Activated gamma-delta T cell treated with Interleukin-2 at 50 U/mL for 16 hours (primary cell): ENCODE measurements around the gene PARD3B.

Experiments
- DNase-seq: peaks from one replicate; pipeline ENCODE4 v3.0.0-alpha.2; 2020

Gene PARD3B

GRCh38 chr2:204590063-204590462, 44.8 kb downstream of the PARD3B start:
- DNase-seq = no peak

- no peak for DNase-seq
These were observed 46.0 kb downstream of the PARD3B start for GRCh38 chr2:204591225-204591624.

GRCh38 chr2:204604061-204604460, 58.8 kb downstream of the PARD3B start:
- no peak for DNase-seq

GRCh38 chr2:204608237-204608939, 63.1 kb downstream of the PARD3B start:
- no peak for DNase-seq

- no peak for DNase-seq
These were observed 65.8 kb downstream of the PARD3B start for GRCh38 chr2:204611017-204611631.

- DNase-seq = no peak
These were observed 66.5 kb downstream of the PARD3B start for GRCh38 chr2:204611764-204612163.

GRCh38 chr2:204613635-204614034, 68.4 kb downstream of the PARD3B start:
- DNase-seq = no peak

GRCh38 chr2:204615456-204615855, 70.2 kb downstream of the PARD3B start:
- DNase-seq = no peak

- no peak for DNase-seq
These were observed 79.9 kb downstream of the PARD3B start for GRCh38 chr2:204625135-204625534.

GRCh38 chr2:204628926-204629712, 83.8 kb downstream of the PARD3B start:
- DNase-seq = no peak

- no peak for DNase-seq
These were observed 87.1 kb downstream of the PARD3B start for GRCh38 chr2:204632410-204632809.

- DNase-seq = no peak
These were observed 89.3 kb downstream of the PARD3B start for GRCh38 chr2:204634564-204634963.

GRCh38 chr2:204635478-204635877, 90.2 kb downstream of the PARD3B start:
- DNase-seq = no peak

- DNase-seq = no peak
These were observed 93.4 kb downstream of the PARD3B start for GRCh38 chr2:204638471-204639194.

- DNase-seq = no peak
These were observed 98.1 kb downstream of the PARD3B start for GRCh38 chr2:204643326-204643725.

- DNase-seq = no peak
These were observed 99.9 kb downstream of the PARD3B start for GRCh38 chr2:204645018-204645773.

GRCh38 chr2:204647626-204648025, 102.4 kb downstream of the PARD3B start:
- DNase-seq = no peak

- DNase-seq = no peak
These were observed 105.3 kb downstream of the PARD3B start for GRCh38 chr2:204650611-204651010.

GRCh38 chr2:204652063-204652462, 106.8 kb downstream of the PARD3B start:
- no peak for DNase-seq

- no peak for DNase-seq
These were observed 109.4 kb downstream of the PARD3B start for GRCh38 chr2:204654669-204655068.

- no peak for DNase-seq
These were observed 109.8 kb downstream of the PARD3B start for GRCh38 chr2:204655101-204655500.

GRCh38 chr2:204655626-204656025, 110.4 kb downstream of the PARD3B start:
- no peak for DNase-seq

GRCh38 chr2:204657024-204657423, 111.7 kb downstream of the PARD3B start:
- DNase-seq = no peak
